ENCODE results near the gene SPDYE2.
"Not testable (repeated sequence)": the region's sequence is repeated elsewhere in the genome, so short reads cannot be mapped to it uniquely, and the experiment has no call there.

SPDYE2 gene

DNA sequence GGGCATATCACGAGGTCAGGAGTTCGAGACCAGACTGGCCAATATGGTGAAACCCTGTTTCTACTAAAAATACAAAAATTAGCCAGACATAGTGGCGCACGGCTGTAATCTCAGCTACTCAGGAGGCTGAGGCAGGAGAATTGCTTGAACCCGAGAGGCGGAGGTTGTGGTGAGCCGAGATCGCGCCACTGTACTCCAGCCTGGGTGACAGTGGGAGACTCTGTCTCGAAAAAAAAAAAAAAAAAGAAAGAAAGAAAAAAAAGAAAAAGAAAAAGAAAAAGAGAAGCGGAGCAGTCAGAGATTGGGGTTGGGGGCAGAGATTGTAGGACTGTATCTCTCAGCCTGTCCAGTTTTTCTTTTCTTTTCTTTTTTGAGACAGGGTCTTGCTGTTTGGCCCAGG is 8.3 kb upstream of the SPDYE2 start:
- H3K18ac ChIP-seq (ENCODE audit: low read length); H3K4me3 ChIP-seq (ENCODE audit: low read length in 2 of 2); H3K9ac ChIP-seq (ENCODE audit: low read depth, low read length, poor library complexity); H3K4me2 ChIP-seq (ENCODE audit: insufficient read depth, low read length, poor library complexity, severe bottlenecking); H3K27ac ChIP-seq (replicated peaks; ENCODE audit: low read length); H3K4ac ChIP-seq (ENCODE audit: low read length); H2BK5ac ChIP-seq (ENCODE audit: low read length); H3K27me3 ChIP-seq (ENCODE audit: control insufficient read depth in 3 of 3, insufficient read depth in 3 of 3, low read depth in 1 of 3, low read length in 3 of 3); H4K91ac ChIP-seq (ENCODE audit: low read depth, low read length, poor library complexity); H2BK12ac ChIP-seq (ENCODE audit: low read length); H3K4me1 ChIP-seq (ENCODE audit: control insufficient read depth in 2 of 2, insufficient read depth in 1 of 2, low read depth in 1 of 2, low read length in 2 of 2); H3K79me1 ChIP-seq (ENCODE audit: low read depth, low read length); H3K9me3 ChIP-seq (replicated peaks in 1 of 2; ENCODE audit: control insufficient read depth in 2 of 2, insufficient read depth in 1 of 2, low read depth in 1 of 2, low read length in 2 of 2); H3K14ac ChIP-seq (ENCODE audit: low read length); H2BK120ac ChIP-seq (ENCODE audit: low read depth, low read length); H3K23ac ChIP-seq (ENCODE audit: low read depth, low read length, poor library complexity); H4K8ac ChIP-seq (ENCODE audit: low read depth, low read length); H3K36me3 ChIP-seq (replicated peaks in 1 of 2; ENCODE audit: control insufficient read depth in 2 of 2, insufficient read depth in 2 of 2, low read length in 2 of 2); H2AK5ac ChIP-seq (ENCODE audit: low read depth, low read length); H2AFZ ChIP-seq (ENCODE audit: low read length); H2BK15ac ChIP-seq (ENCODE audit: low read length); DNase-seq (ENCODE audit: low spot score): not testable (repeated sequence)
- WGBS, 2 donors (ENCODE audit: extremely low coverage in 2 of 2, insufficient read length in 2 of 2, insufficient replicate concordance in 1 of 2), result no CpG with 5 or more reads among the region's 11 CpGs

DNA sequence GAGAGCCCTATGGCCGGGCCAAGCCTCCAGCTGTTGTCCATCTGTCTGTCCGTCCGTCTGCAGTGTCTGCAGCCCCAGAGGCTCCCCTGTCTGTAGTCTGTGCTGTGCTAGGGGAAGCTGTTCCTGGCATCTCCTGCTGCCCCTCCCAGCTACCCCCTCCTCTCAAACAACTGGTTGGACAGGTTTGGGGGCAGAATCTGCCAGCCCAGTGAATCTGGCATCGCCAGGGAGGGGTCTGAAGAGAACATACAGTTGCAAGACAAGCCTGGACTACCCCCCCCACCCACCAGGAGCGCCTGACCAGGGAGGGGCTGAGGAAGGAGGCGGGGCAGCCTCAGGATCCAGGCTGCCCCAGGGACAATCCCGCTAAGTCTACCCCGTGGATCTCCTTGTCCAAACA is 7.4 kb upstream of the SPDYE2 start, which contains the start of gene UPK3BL2:
Gene UPK3BL2, minus strand, starts transcription at position 101 of the 400 bp plus-strand sequence. Its CDS starts 60 bp downstream, at position 41.
- H2AFZ ChIP-seq (ENCODE audit: low read length); H3K27me3 ChIP-seq (ENCODE audit: control insufficient read depth in 3 of 3, insufficient read depth in 3 of 3, low read depth in 1 of 3, low read length in 3 of 3); DNase-seq (ENCODE audit: low spot score); H3K4ac ChIP-seq (ENCODE audit: low read length); H3K4me2 ChIP-seq (ENCODE audit: insufficient read depth, low read length, poor library complexity, severe bottlenecking); H2BK12ac ChIP-seq (ENCODE audit: low read length); H3K4me3 ChIP-seq (ENCODE audit: low read length in 2 of 2); H3K4me1 ChIP-seq (ENCODE audit: control insufficient read depth in 2 of 2, insufficient read depth in 1 of 2, low read depth in 1 of 2, low read length in 2 of 2); H3K36me3 ChIP-seq (replicated peaks in 1 of 2; ENCODE audit: control insufficient read depth in 2 of 2, insufficient read depth in 2 of 2, low read length in 2 of 2); H4K91ac ChIP-seq (ENCODE audit: low read depth, low read length, poor library complexity); H3K14ac ChIP-seq (ENCODE audit: low read length); H2BK120ac ChIP-seq (ENCODE audit: low read depth, low read length); H3K79me1 ChIP-seq (ENCODE audit: low read depth, low read length); H3K9me3 ChIP-seq (replicated peaks in 1 of 2; ENCODE audit: control insufficient read depth in 2 of 2, insufficient read depth in 1 of 2, low read depth in 1 of 2, low read length in 2 of 2); H3K18ac ChIP-seq (ENCODE audit: low read length); H3K23ac ChIP-seq (ENCODE audit: low read depth, low read length, poor library complexity); H4K8ac ChIP-seq (ENCODE audit: low read depth, low read length); H3K27ac ChIP-seq (replicated peaks; ENCODE audit: low read length); H2BK15ac ChIP-seq (ENCODE audit: low read length); H2BK5ac ChIP-seq (ENCODE audit: low read length); H3K9ac ChIP-seq (ENCODE audit: low read depth, low read length, poor library complexity); H2AK5ac ChIP-seq (ENCODE audit: low read depth, low read length): not testable (repeated sequence)
- no CpG with 5 or more reads among the region's 8 CpGs for WGBS, 2 donors (ENCODE audit: extremely low coverage in 2 of 2, insufficient read length in 2 of 2, insufficient replicate concordance in 1 of 2)

DNA sequence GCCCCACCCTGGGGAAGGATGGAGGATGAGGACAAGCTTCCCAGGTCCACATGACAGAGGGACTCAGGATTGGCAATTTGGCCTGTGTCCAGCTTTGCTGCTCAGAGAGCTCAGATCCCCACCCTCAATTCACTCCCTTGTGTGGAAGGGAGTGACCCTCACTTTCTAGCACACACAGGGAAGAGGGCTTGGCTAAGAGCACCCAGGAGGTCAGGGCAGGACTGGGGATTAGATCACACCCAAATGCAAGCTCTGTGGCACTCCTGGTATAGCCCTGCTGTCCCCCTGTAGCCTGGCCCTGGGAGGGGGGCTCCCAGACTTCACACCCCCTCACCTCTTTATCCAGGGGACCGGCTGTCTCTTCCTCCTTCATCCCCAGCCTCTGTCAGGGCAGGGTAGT is 6.7 kb upstream of the SPDYE2 start:
- H3K9ac ChIP-seq (ENCODE audit: low read depth, low read length, poor library complexity); DNase-seq (ENCODE audit: low spot score); H3K14ac ChIP-seq (ENCODE audit: low read length); H3K4me1 ChIP-seq (ENCODE audit: control insufficient read depth in 2 of 2, insufficient read depth in 1 of 2, low read depth in 1 of 2, low read length in 2 of 2); H3K4me2 ChIP-seq (ENCODE audit: insufficient read depth, low read length, poor library complexity, severe bottlenecking); H3K9me3 ChIP-seq (replicated peaks in 1 of 2; ENCODE audit: control insufficient read depth in 2 of 2, insufficient read depth in 1 of 2, low read depth in 1 of 2, low read length in 2 of 2); H3K36me3 ChIP-seq (replicated peaks in 1 of 2; ENCODE audit: control insufficient read depth in 2 of 2, insufficient read depth in 2 of 2, low read length in 2 of 2); H2AFZ ChIP-seq (ENCODE audit: low read length); H2BK5ac ChIP-seq (ENCODE audit: low read length); H3K23ac ChIP-seq (ENCODE audit: low read depth, low read length, poor library complexity); H4K8ac ChIP-seq (ENCODE audit: low read depth, low read length); H4K91ac ChIP-seq (ENCODE audit: low read depth, low read length, poor library complexity); H2BK120ac ChIP-seq (ENCODE audit: low read depth, low read length); H2BK15ac ChIP-seq (ENCODE audit: low read length); H3K79me1 ChIP-seq (ENCODE audit: low read depth, low read length); H3K27me3 ChIP-seq (ENCODE audit: control insufficient read depth in 3 of 3, insufficient read depth in 3 of 3, low read depth in 1 of 3, low read length in 3 of 3); H3K18ac ChIP-seq (ENCODE audit: low read length); H2BK12ac ChIP-seq (ENCODE audit: low read length); H2AK5ac ChIP-seq (ENCODE audit: low read depth, low read length); H3K27ac ChIP-seq (replicated peaks; ENCODE audit: low read length); H3K4me3 ChIP-seq (ENCODE audit: low read length in 2 of 2); H3K4ac ChIP-seq (ENCODE audit: low read length): not testable (repeated sequence)
- no CpG with 5 or more reads among the region's 1 CpG for WGBS, 2 donors (ENCODE audit: extremely low coverage in 2 of 2, insufficient read length in 2 of 2, insufficient replicate concordance in 1 of 2)

DNA sequence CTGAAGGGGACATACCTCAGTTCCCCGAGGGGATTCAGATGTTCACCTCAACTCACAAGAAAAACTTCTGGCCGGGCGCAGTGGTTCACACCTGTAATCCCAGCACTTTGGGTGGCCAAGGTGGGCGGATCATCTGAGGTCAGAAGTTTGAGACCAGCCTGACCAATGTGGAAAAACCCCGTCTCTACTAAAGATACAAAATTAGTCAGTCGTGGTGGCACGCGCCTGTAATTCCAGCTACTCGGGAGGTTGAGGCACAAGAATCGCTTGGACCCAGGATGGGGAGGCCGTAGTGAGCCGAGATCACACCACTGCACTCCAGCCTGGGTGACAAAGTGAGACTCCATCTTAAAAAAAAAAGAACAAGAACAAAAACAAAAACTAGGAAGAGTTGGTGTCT is 5.7 kb upstream of the SPDYE2 start:
- not testable (repeated sequence) for H2BK12ac ChIP-seq (ENCODE audit: low read length); H3K4me3 ChIP-seq (ENCODE audit: low read length in 2 of 2); H3K18ac ChIP-seq (ENCODE audit: low read length); H3K27me3 ChIP-seq (ENCODE audit: control insufficient read depth in 3 of 3, insufficient read depth in 3 of 3, low read depth in 1 of 3, low read length in 3 of 3); H2BK5ac ChIP-seq (ENCODE audit: low read length); H3K4me1 ChIP-seq (ENCODE audit: control insufficient read depth in 2 of 2, insufficient read depth in 1 of 2, low read depth in 1 of 2, low read length in 2 of 2); H2BK120ac ChIP-seq (ENCODE audit: low read depth, low read length); H3K9me3 ChIP-seq (replicated peaks in 1 of 2; ENCODE audit: control insufficient read depth in 2 of 2, insufficient read depth in 1 of 2, low read depth in 1 of 2, low read length in 2 of 2); H3K27ac ChIP-seq (replicated peaks; ENCODE audit: low read length); H3K79me1 ChIP-seq (ENCODE audit: low read depth, low read length); H2AK5ac ChIP-seq (ENCODE audit: low read depth, low read length); H3K9ac ChIP-seq (ENCODE audit: low read depth, low read length, poor library complexity); H3K14ac ChIP-seq (ENCODE audit: low read length); H3K4ac ChIP-seq (ENCODE audit: low read length); H3K4me2 ChIP-seq (ENCODE audit: insufficient read depth, low read length, poor library complexity, severe bottlenecking); DNase-seq (ENCODE audit: low spot score); H4K8ac ChIP-seq (ENCODE audit: low read depth, low read length); H3K23ac ChIP-seq (ENCODE audit: low read depth, low read length, poor library complexity); H3K36me3 ChIP-seq (replicated peaks in 1 of 2; ENCODE audit: control insufficient read depth in 2 of 2, insufficient read depth in 2 of 2, low read length in 2 of 2); H2BK15ac ChIP-seq (ENCODE audit: low read length); H2AFZ ChIP-seq (ENCODE audit: low read length); H4K91ac ChIP-seq (ENCODE audit: low read depth, low read length, poor library complexity)
- no CpG with 5 or more reads among the region's 12 CpGs for WGBS, 2 donors (ENCODE audit: extremely low coverage in 2 of 2, insufficient read length in 2 of 2, insufficient replicate concordance in 1 of 2)
